ENCODE results near the gene PPHLN1. TPM values are rescaled to one million over a fixed set of nuclear protein-coding genes. Genes with fewer than 3 reads are reported as not detected.

Gene PPHLN1
- total and polyA plus RNA-seq, 7 donors, result 25.2 to 66.7 (median 52.3) TPM

DNA sequence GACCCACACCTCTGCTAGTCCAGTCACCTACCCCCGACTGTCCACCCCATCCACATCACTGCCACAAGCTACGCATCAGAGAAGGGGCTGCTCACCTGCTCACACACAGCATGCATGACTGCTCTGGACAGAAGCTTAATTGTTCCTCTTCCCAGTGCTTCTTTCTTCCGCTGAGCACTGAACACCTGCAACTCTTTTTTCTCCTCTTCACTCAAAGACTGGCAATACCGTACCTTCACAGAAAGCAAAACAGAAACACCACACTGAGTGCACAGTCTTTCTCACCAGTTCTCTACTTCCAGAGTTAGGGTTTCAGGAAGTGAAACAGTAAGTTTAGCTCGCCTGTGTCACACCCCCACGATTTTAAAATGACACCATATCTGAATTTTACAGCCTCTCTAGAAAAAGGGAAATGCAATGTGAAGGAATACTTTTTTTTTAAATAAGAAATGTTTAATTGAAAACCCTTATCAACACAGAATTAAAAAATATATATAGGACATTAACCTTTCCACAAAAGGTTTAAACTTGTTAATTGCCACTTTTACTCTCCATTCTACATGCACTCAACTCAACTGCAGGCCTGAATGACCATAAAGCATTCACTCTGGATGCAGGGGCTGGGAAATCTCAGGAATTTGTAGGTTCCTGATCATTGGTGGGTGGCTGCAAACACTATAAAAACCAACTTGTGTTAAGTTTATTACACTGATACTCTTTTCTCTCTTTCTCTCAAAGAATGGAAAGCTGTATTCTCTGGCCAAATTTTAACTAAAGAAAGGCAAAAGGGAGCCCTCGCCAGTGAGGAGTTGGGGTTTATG lies 143.6 kb downstream of the PPHLN1 start:
- peak overlapping the region in 1 of 4 donors; percentile 17 for H3K4me3 ChIP-seq
- 35 to 39% methylated on average over 7 of the region's 7 CpGs for WGBS, 2 donors
- TF ChIP-seq EP300 (IDR thresholded peaks at IDR 0.05), result no peak
- no peak for TF ChIP-seq POLR2A (IDR thresholded peaks at IDR 0.05)
- TF ChIP-seq POLR2AphosphoS5 (IDR thresholded peaks at IDR 0.05), result no peak

DNA sequence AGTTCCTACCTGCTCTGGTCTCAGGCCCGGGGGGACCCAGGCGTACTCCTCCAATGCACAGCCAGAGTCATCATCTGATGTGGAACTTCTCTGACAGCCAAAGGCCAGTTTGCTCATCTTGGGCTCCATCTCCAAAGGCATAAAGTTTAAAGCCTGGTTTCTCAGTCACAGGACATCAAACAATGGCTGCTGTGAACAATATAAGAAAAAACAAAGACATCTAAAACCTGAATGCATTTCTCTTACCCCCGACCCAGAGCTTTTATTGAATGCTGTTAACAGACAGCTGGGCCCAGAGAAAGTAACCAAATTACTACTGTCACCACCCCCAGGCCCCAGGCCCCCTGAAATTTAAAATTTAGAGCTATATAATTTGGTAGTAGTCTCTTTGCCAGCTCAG lies 146.4 kb downstream of the PPHLN1 start:
- WGBS, 2 donors, result 81 to 87% methylated on average over 3 of the region's 3 CpGs
- H3K4me1 ChIP-seq, result peaks cover 0 to 47% (median 23%) of the 10 kb centered on the region in 4 donors

More for the DNA sequence above, 143.6 kb downstream of the PPHLN1 start:
- Histone ChIP-seq H3K36me3 (peaks cover 5 to 46% (median 16%) of the 10 kb centered on the region in 4 donors), H3K9me3 (no peaks in the 10 kb centered on the region), H3K4me1 (peaks cover 0 to 39% (median 19%) of the 10 kb centered on the region in 4 donors), H3K27ac (peak overlapping the region in 2 of 4 donors; percentile 18 to 19), H3K27me3 (no peaks in the 10 kb centered on the region)
- no peak for DNase-seq
- intact Hi-C loops (cut with DNase I), result no loop called here

DNA sequence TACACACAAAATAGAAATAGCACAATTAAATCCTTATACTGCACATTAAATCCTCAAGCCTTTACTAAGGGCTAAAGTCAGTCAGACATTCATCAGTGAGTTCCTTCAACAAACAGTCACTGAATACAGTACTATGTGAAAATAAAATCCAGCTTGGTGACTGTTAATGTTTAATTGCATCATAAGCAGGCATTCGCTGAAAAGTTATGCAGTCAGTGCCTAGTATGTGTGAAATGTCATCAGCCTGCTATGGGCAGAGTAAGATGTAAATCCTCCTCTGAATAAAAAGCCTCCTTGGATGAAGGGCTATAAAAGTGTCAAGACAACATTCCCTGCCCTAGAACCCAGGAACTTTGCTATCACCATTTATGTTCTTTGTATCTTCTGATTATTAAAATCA lies 147.2 kb downstream of the PPHLN1 start:
- intact Hi-C loops (cut with DNase I), result no loop called here
- Histone ChIP-seq H3K4me1 (peaks cover 0 to 47% (median 23%) of the 10 kb centered on the region in 4 donors), H3K9me3 (no peaks in the 10 kb centered on the region), H3K4me3 (no peak overlapping the region), H3K27me3 (no peaks in the 10 kb centered on the region), H3K36me3 (peaks cover 0 to 21% (median 3%) of the 10 kb centered on the region in 4 donors), H3K27ac (no peak overlapping the region)
- TF ChIP-seq POLR2A (IDR thresholded peaks at IDR 0.05), result no peak
- TF ChIP-seq EP300 (IDR thresholded peaks at IDR 0.05), result no peak
- TF ChIP-seq, protein P1, sequence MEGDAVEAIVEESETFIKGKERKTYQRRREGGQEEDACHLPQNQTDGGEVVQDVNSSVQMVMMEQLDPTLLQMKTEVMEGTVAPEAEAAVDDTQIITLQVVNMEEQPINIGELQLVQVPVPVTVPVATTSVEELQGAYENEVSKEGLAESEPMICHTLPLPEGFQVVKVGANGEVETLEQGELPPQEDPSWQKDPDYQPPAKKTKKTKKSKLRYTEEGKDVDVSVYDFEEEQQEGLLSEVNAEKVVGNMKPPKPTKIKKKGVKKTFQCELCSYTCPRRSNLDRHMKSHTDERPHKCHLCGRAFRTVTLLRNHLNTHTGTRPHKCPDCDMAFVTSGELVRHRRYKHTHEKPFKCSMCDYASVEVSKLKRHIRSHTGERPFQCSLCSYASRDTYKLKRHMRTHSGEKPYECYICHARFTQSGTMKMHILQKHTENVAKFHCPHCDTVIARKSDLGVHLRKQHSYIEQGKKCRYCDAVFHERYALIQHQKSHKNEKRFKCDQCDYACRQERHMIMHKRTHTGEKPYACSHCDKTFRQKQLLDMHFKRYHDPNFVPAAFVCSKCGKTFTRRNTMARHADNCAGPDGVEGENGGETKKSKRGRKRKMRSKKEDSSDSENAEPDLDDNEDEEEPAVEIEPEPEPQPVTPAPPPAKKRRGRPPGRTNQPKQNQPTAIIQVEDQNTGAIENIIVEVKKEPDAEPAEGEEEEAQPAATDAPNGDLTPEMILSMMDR (IDR thresholded peaks at IDR 0.05), result no peak
- no peak for TF ChIP-seq POLR2AphosphoS5 (IDR thresholded peaks at IDR 0.05)
- DNase-seq, result no peak
- WGBS, 2 donors, result 37 to 60% methylated on average over 1 of the region's 1 CpG

More for the DNA sequence above, 146.4 kb downstream of the PPHLN1 start:
- H3K4me3 ChIP-seq, result no peak overlapping the region
- H3K36me3 ChIP-seq, result peaks cover 0 to 21% (median 3%) of the 10 kb centered on the region in 4 donors
- TF ChIP-seq EP300 (IDR thresholded peaks at IDR 0.05), result no peak
- no peak for TF ChIP-seq POLR2AphosphoS5 (IDR thresholded peaks at IDR 0.05)
- TF ChIP-seq POLR2A (IDR thresholded peaks at IDR 0.05), result no peak
- no peaks in the 10 kb centered on the region for H3K27me3 ChIP-seq
- no peak for DNase-seq
- no peak overlapping the region for H3K27ac ChIP-seq
- no peaks in the 10 kb centered on the region for H3K9me3 ChIP-seq
- intact Hi-C loops (cut with DNase I), result no loop called here

DNA sequence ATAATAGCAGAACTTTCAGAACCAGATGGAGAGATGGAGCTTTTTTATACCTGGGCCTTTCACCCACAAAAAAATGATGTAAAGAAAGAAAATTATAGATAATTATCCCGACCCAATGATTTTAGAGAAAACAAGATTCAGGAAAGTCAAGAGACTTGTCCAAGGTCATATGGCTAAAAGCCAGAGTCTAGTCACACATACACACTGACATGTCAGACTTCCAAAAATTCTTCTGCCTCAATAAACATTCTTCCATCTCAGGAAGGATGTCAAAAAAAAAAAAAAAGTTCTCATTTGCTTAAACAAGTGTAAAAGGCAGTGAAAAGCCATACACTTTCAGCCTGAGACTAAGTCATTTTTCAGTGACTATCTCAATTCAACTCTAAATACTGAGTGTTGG lies 147.6 kb downstream of the PPHLN1 start:
- H3K9me3 ChIP-seq, result no peaks in the 10 kb centered on the region
- H3K36me3 ChIP-seq, result peaks cover 0 to 17% (median 3%) of the 10 kb centered on the region in 4 donors
- H3K27me3 ChIP-seq, result no peaks in the 10 kb centered on the region
- no peak for TF ChIP-seq POLR2A (IDR thresholded peaks at IDR 0.05)
- no peak for TF ChIP-seq POLR2AphosphoS5 (IDR thresholded peaks at IDR 0.05)
- TF ChIP-seq, protein P1 (IDR thresholded peaks at IDR 0.05), result no peak
- no peak for TF ChIP-seq EP300 (IDR thresholded peaks at IDR 0.05)
- no peak overlapping the region for H3K4me3 ChIP-seq
- intact Hi-C loops (cut with DNase I), result no loop called here
- H3K27ac ChIP-seq, result no peak overlapping the region
- no peak for DNase-seq
- peaks cover 0 to 43% (median 21%) of the 10 kb centered on the region in 4 donors for H3K4me1 ChIP-seq
- WGBS, 2 donors, result 51 to 70% methylated on average over 1 of the region's 1 CpG

DNA sequence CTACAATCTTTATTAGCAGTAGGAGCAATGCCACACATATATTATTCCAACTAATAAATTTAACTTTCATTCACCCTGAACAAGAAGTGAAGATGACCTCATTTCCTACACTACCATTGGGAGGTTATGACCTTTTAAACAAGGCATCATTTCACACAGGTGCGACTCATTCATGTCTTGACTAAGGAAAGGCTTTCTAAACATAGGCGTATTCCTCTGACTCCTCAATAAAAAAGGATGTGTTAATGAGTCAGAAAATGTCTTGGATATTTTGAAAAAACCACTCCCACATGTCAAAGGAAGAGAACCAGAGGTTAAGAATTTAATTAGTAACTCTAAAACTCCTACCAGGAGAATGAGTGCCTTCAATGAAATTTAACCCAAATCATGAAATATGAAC lies 148.4 kb downstream of the PPHLN1 start:
- Histone ChIP-seq H3K4me3 (no peak overlapping the region), H3K9me3 (no peaks in the 10 kb centered on the region), H3K4me1 (peaks cover 0 to 34% (median 15%) of the 10 kb centered on the region in 4 donors), H3K27ac (no peak overlapping the region), H3K36me3 (peaks cover 0 to 9% (median 1%) of the 10 kb centered on the region in 4 donors), H3K27me3 (no peaks in the 10 kb centered on the region)
- 50 to 61% methylated on average over 2 of the region's 2 CpGs for WGBS, 2 donors
- intact Hi-C loops (cut with DNase I), result no loop called here
- DNase-seq, result no peak
- TF ChIP-seq POLR2AphosphoS5 (IDR thresholded peaks at IDR 0.05) (no peak), POLR2A (IDR thresholded peaks at IDR 0.05) (no peak), EP300 (IDR thresholded peaks at IDR 0.05) (no peak)
- TF ChIP-seq, protein P1 (IDR thresholded peaks at IDR 0.05), result no peak

Measured in sigmoid colon (tissue), 7 donors.